ENCODE measurements around the gene TMEM170A. TPM values are rescaled to one million over a fixed set of nuclear protein-coding genes. Genes with fewer than 3 reads are reported as not detected.

The TMEM170A gene
- total and polyA plus RNA-seq, 2 of the 13 experiments (the other 11 are each of a cell fraction or from before 2014, with no cell fraction given) = 35.7 to 39.7 TPM

- TF ChIP-seq ZGPAT (CRISPR knock-in tag; IDR thresholded peaks at IDR 0.05) (peak; percentile 96), ZNF446 (CRISPR knock-in tag; IDR thresholded peaks at IDR 0.05) (peak; percentile 98), ZNF484 (CRISPR knock-in tag; IDR thresholded peaks at IDR 0.05; ENCODE audit: borderline replicate concordance, low read depth) (0 out of 2 replicates have a peak, but pooled peaks have one; percentile 74), SOX5 (CRISPR knock-in tag; IDR thresholded peaks at IDR 0.05; ENCODE audit: borderline replicate concordance) (peak; percentile 43), ZNF557 (CRISPR knock-in tag; IDR thresholded peaks at IDR 0.05) (no peak), ZNF75D (CRISPR knock-in tag; IDR thresholded peaks at IDR 0.05; ENCODE audit: borderline replicate concordance) (peak; percentile 54; the same call in 1 of the 2 replicates), ZNF747 (CRISPR knock-in tag; IDR thresholded peaks at IDR 0.05; ENCODE audit: borderline replicate concordance) (no peak), HOXA5 (CRISPR knock-in tag; IDR thresholded peaks at IDR 0.05) (peak; percentile 42; the same call in 1 of the 2 replicates), KDM5A (IDR thresholded peaks at IDR 0.05; ENCODE audit: borderline replicate concordance, low read length) (peak; percentile 65), HMGA1 (CRISPR knock-in tag; conservative IDR thresholded peaks at IDR 0.05) (no peak), JUNB (CRISPR knock-in tag; IDR thresholded peaks at IDR 0.05; ENCODE audit: borderline replicate concordance) (no peak), JUND (CRISPR knock-in tag; IDR thresholded peaks at IDR 0.05) (peak; percentile 57; the same call in 1 of the 2 replicates), CCAR2 (optimal IDR thresholded peaks at IDR 0.05; ENCODE audit: low read depth, low read length) (no peak), ZNF44 (CRISPR knock-in tag; IDR thresholded peaks at IDR 0.05) (peak; percentile 93), MBNL3 (CRISPR knock-in tag; conservative IDR thresholded peaks at IDR 0.05) (no peak), BORCS8-MEF2B (CRISPR knock-in tag; IDR thresholded peaks at IDR 0.05) (peak; percentile 97), KLF9 (CRISPR knock-in tag; IDR thresholded peaks at IDR 0.05; ENCODE audit: low read depth) (no peak; the same call in 1 of the 2 replicates), POLR2AphosphoS2 (IDR thresholded peaks at IDR 0.05; ENCODE audit: low read depth, low read length) (no peak), MTA1 (CRISPR knock-in tag; IDR thresholded peaks at IDR 0.05; ENCODE audit: borderline replicate concordance) (peak; percentile 82; the same call in 1 of the 2 replicates), ARID5B (CRISPR knock-in tag; IDR thresholded peaks at IDR 0.05) (peak; percentile 66), ZNF280B (CRISPR knock-in tag; IDR thresholded peaks at IDR 0.05; ENCODE audit: borderline replicate concordance) (peak; percentile 95), ZSCAN25 (CRISPR knock-in tag; IDR thresholded peaks at IDR 0.05) (peak; percentile 75; the same call in 1 of the 2 replicates)
Measured at GRCh38 chr16:75432828-75433731, 31.4 kb downstream of the TMEM170A start, which contains the start of gene CFDP1 (continued).
